ENCODE measurements around the gene MGA. TPM values are rescaled to one million over a fixed set of nuclear protein-coding genes. Genes with fewer than 3 reads are reported as not detected.
A peak's percentile ranks its signal among the peaks of the same experiment; 100 is the strongest.

MGA gene
- total RNA-seq, 2 donors from 2014 or later, result 35.6 to 37.5 TPM

- Mint-ChIP-seq H3K27me3 (ENCODE audit: low read depth) (no peaks in the 10 kb centered on the region), H3K36me3 (ENCODE audit: insufficient read depth in 2 of 2) (no peaks in the 10 kb centered on the region)
- DNase-seq, result no peak
These were observed 122.4 kb downstream of the MGA start for GRCh38 chr15:41782371-41783282.

GRCh38 chr15:41783296-41783695 is 123.1 kb downstream of the MGA start:
- Mint-ChIP-seq H3K9me3 (no peaks in the 10 kb centered on the region), H3K4me1 (ENCODE audit: low read depth) (peaks cover 30% of the 10 kb centered on the region), H3K27me3 (ENCODE audit: low read depth) (no peaks in the 10 kb centered on the region), H3K36me3 (ENCODE audit: insufficient read depth in 2 of 2) (no peaks in the 10 kb centered on the region), H3K27ac (no peak overlapping the region), H3K4me3 (no peak overlapping the region)
- ATAC-seq (replicated peaks in 1 of 2) (no peak), DNase-seq (no peak)

More at GRCh38 chr15:41782371-41783282, 122.4 kb downstream of the MGA start:
- ATAC-seq (replicated peaks in 1 of 2), result no peak
- Mint-ChIP-seq H3K4me1 (ENCODE audit: low read depth) (peaks cover 34% of the 10 kb centered on the region), H3K27ac (no peak overlapping the region), H3K4me3 (no peak overlapping the region), H3K9me3 (no peaks in the 10 kb centered on the region)

DNA sequence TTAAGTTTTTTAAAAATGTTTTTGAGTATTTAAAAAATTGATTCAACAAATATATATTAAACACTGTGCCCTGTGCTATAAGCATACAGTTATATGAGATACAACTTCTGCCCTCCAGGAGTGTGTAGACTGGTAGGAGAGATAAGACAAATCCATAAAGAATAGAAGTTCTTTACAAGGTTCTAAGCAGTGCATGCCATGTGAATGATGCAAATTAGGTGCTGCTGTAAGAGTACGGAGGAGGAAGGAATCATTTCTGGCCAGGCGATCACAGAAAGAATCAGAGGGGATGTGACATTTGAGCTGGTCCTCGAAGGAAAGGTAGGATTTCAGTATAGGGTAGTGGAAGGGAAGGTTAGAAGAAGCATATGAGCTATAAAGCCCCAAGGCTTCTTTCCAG is 128.1 kb downstream of the MGA start:
- Mint-ChIP-seq H3K27ac (no peak overlapping the region), H3K27me3 (ENCODE audit: low read depth) (no peaks in the 10 kb centered on the region)

DNA sequence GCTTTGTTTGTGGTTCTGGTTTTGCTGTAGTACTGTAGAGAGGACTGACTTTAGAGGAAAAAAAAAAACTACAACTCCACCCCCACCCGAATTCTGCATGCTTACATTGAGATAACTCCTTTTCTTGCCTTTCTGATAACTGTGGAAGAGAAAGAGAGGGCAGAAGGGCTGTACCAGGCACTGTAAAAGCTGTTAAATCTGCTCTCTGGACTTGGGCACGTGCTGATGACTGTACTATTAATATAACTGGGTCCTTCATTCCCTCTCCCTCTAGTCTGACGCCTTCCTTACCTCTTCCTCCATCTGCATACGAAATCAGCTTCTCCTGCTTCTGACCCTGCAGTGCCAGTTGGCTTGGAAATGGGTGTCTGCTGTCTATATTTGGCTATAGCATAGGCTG is 129.0 kb downstream of the MGA start:
- DNase-seq, result no peak
- no peaks in the 10 kb centered on the region for H3K9me3 Mint-ChIP-seq
- H3K36me3 Mint-ChIP-seq (ENCODE audit: insufficient read depth in 2 of 2), result no peaks in the 10 kb centered on the region
- H3K4me3 Mint-ChIP-seq, result no peak overlapping the region
- H3K27ac Mint-ChIP-seq, result no peak overlapping the region
- no peaks in the 10 kb centered on the region for H3K27me3 Mint-ChIP-seq (ENCODE audit: low read depth)
- no peak for ATAC-seq (replicated peaks in 1 of 2)
- H3K4me1 Mint-ChIP-seq (ENCODE audit: low read depth), result peaks cover 28% of the 10 kb centered on the region

More for the DNA sequence above, 128.1 kb downstream of the MGA start:
- Mint-ChIP-seq H3K4me3 (no peak overlapping the region), H3K36me3 (ENCODE audit: insufficient read depth in 2 of 2) (no peaks in the 10 kb centered on the region), H3K9me3 (no peaks in the 10 kb centered on the region), H3K4me1 (ENCODE audit: low read depth) (peaks cover 28% of the 10 kb centered on the region)
- no peak for DNase-seq
- no peak for ATAC-seq (replicated peaks in 1 of 2)

DNA sequence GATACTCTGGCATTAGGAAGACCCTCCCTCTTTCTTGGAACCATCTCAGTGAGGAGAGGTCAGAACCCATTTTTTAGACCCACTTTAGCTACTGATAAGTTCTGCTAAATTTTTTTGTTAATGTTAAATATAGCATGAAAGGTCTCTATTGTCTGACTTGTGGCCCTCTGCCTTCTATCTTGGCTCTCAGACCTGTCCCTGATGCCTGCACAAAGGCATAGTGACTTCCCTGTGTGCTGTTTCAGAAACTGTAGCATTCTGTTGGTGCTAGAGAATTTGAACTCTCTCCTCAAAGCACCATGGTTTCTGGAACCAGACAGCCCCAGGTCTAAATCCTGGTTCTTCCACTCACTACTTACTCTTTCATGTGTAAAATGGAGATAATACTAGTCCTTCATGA is 129.5 kb downstream of the MGA start:
- DNase-seq (no peak), ATAC-seq (replicated peaks in 1 of 2) (no peak)
- H3K27ac Mint-ChIP-seq, result no peak overlapping the region
- no peaks in the 10 kb centered on the region for H3K27me3 Mint-ChIP-seq (ENCODE audit: low read depth)
- H3K4me1 Mint-ChIP-seq (ENCODE audit: low read depth), result peaks cover 30% of the 10 kb centered on the region
- no peak overlapping the region for H3K4me3 Mint-ChIP-seq
- no peaks in the 10 kb centered on the region for H3K9me3 Mint-ChIP-seq
- H3K36me3 Mint-ChIP-seq (ENCODE audit: insufficient read depth in 2 of 2), result no peaks in the 10 kb centered on the region

DNA sequence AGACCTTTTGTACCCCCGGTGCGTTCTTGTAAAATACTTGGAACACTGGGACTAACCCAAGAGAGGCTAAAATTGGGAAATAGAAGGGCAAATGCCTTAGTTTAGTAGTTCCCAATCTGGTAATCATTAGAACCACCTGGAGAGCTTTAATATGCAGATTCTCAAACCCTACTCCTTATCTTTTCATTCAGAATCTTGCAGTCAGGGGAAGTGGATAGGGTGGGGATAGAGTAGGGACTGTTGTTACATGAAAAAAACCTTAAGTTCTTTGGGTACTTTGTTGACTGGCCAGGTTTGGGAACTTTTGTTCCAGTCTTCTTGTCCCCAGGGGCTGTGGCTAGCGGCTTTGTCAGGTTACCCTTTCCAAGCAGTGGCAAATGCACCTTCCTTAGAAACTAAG is 130.0 kb downstream of the MGA start:
- no peaks in the 10 kb centered on the region for H3K36me3 Mint-ChIP-seq (ENCODE audit: insufficient read depth in 2 of 2)
- no peak overlapping the region for H3K4me3 Mint-ChIP-seq
- no peak for DNase-seq
- H3K27ac Mint-ChIP-seq, result no peak overlapping the region
- no peak for ATAC-seq (replicated peaks in 1 of 2)
- peaks cover 35% of the 10 kb centered on the region for H3K4me1 Mint-ChIP-seq (ENCODE audit: low read depth)
- no peaks in the 10 kb centered on the region for H3K9me3 Mint-ChIP-seq
- H3K27me3 Mint-ChIP-seq (ENCODE audit: low read depth), result no peaks in the 10 kb centered on the region

DNA sequence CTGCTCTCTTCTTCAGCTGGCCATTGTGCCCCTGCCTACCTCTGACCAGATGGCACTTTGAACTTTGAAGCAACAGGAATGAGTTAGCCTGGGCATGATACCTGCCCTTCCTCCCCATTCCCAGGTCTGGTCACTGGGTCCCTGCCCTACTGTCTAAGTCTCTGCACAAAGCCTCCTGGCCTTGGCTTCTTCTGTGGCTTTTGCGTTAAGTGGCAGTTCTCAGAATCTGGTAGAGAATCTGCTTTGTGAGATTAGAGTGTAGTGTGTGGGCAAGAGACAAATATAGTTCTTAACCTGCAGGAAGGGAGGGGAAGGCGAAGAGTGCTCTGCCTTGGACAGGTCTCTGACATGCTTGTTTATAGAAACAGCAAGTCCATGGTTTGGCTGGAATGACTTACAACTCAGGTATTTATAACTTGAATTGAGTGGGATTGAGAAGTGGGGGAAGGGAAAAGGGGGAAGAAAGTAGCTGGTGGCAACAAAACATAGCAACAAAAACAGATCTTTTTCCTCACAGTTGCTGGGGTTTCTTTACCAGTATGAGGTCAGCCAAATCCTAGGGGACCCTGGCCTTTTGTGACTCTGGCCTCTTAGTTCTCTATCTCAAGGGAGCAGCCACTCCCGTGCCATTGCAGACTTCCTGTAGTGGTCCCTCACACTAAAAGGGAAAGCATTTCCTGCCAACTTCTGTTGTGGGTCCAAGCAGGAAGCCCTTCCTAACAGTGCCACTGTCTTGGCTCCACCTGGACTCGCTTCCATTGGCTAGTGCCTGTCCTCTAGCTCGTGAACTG is 130.7 kb downstream of the MGA start:
- H3K4me3 Mint-ChIP-seq, result peak overlapping the region in 1 of 2 donors; percentile 2
- ATAC-seq (replicated peaks in 1 of 2), result peak; percentile 27 to 32

GRCh38 chr15:41791547-41791937 is 131.3 kb downstream of the MGA start:
- DNase-seq, result no peak
- H3K27me3 Mint-ChIP-seq (ENCODE audit: low read depth), result no peaks in the 10 kb centered on the region
- no peaks in the 10 kb centered on the region for H3K36me3 Mint-ChIP-seq (ENCODE audit: insufficient read depth in 2 of 2)
- peak overlapping the region; percentile 45 for H3K27ac Mint-ChIP-seq
- no peak overlapping the region for H3K4me3 Mint-ChIP-seq
- no peaks in the 10 kb centered on the region for H3K9me3 Mint-ChIP-seq
- ATAC-seq (replicated peaks in 1 of 2), result no peak
- H3K4me1 Mint-ChIP-seq (ENCODE audit: low read depth), result peaks cover 48% of the 10 kb centered on the region

More for the DNA sequence above, 130.7 kb downstream of the MGA start:
- Mint-ChIP-seq H3K9me3 (no peaks in the 10 kb centered on the region), H3K4me1 (ENCODE audit: low read depth) (peaks cover 43% of the 10 kb centered on the region), H3K27ac (peak overlapping the region; percentile 45), H3K36me3 (ENCODE audit: insufficient read depth in 2 of 2) (no peaks in the 10 kb centered on the region), H3K27me3 (ENCODE audit: low read depth) (no peaks in the 10 kb centered on the region)
- no peak for DNase-seq

DNA sequence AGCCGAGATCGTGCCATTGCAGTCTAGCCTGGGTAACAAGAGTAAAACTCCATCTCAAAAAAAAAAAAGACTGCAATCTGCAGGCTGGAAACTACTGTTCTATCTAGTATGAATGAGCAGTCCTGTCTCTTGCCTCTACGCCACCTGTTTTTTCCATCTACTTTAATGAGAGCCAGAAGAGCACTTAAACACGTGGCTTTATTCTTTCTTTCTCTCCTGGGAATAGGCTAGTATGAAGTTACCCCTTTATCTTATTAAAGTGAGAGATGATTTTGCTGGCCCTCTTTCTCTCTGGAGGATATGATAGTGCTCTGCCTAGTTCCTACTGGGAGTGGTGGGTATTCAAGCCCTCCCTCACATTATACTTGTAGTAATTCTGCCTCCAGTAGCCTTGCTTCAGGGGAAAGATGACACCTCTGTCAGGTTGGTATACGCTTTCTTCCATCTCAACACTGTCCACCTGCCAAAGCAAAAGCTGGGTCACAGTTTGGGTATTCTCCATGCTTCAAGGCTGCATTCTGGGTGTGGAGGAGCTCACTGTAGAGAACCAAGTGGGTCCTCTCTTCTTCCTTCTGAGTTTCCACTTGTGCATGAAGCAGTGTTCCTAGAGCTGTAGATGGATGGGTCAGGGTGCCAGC is 131.9 kb downstream of the MGA start:
- Mint-ChIP-seq H3K27ac (peak overlapping the region; percentile 45), H3K27me3 (ENCODE audit: low read depth) (no peaks in the 10 kb centered on the region), H3K4me3 (no peak overlapping the region), H3K9me3 (no peaks in the 10 kb centered on the region), H3K4me1 (ENCODE audit: low read depth) (peaks cover 51% of the 10 kb centered on the region), H3K36me3 (ENCODE audit: insufficient read depth in 2 of 2) (no peaks in the 10 kb centered on the region)
- ATAC-seq (replicated peaks in 1 of 2) (no peak), DNase-seq (no peak)

DNA sequence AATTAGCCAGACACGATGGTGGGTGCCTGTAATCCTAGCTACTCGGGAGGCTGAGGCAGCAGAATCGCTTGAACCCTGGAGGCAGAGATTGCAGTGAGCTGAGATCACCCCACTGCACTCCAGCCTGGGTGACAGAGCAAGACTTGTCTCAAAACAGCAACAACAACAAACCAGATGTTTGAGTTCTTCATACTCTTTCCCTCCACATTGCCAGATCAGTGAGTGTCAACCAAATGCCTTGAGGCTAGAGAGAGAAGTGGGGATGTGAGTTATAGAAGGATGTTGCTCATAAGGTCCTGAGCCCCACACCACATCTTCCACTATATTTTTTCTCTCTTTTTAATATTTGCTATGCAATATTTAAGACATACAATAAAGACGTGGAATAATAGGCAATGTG is 133.9 kb downstream of the MGA start:
- Mint-ChIP-seq H3K27me3 (ENCODE audit: low read depth) (no peaks in the 10 kb centered on the region), H3K4me1 (ENCODE audit: low read depth) (peaks cover 53% of the 10 kb centered on the region), H3K4me3 (no peak overlapping the region), H3K9me3 (no peaks in the 10 kb centered on the region), H3K36me3 (ENCODE audit: insufficient read depth in 2 of 2) (no peaks in the 10 kb centered on the region), H3K27ac (no peak overlapping the region)
- ATAC-seq (replicated peaks in 1 of 2) (no peak), DNase-seq (no peak)

- Mint-ChIP-seq H3K27ac (no peak overlapping the region), H3K27me3 (ENCODE audit: low read depth) (no peaks in the 10 kb centered on the region), H3K4me3 (no peak overlapping the region), H3K4me1 (ENCODE audit: low read depth) (peaks cover 31% of the 10 kb centered on the region), H3K9me3 (no peaks in the 10 kb centered on the region), H3K36me3 (ENCODE audit: insufficient read depth in 2 of 2) (no peaks in the 10 kb centered on the region)
- ATAC-seq (replicated peaks in 1 of 2) (no peak), DNase-seq (no peak)
These were observed 136.0 kb downstream of the MGA start for GRCh38 chr15:41795996-41796856.

- Mint-ChIP-seq H3K27me3 (ENCODE audit: low read depth) (no peaks in the 10 kb centered on the region), H3K4me1 (ENCODE audit: low read depth) (peaks cover 24% of the 10 kb centered on the region), H3K4me3 (no peak overlapping the region), H3K36me3 (ENCODE audit: insufficient read depth in 2 of 2) (peaks cover 0 to 1% of the 10 kb centered on the region in 2 donors), H3K9me3 (no peaks in the 10 kb centered on the region), H3K27ac (no peak overlapping the region)
- ATAC-seq (replicated peaks in 1 of 2) (no peak), DNase-seq (no peak)
These were observed 137.2 kb downstream of the MGA start for GRCh38 chr15:41797201-41797944.
